GM06990 (cell line): ENCODE data around the gene C2orf42.
"Not testable (repeated sequence)": the region's sequence is repeated elsewhere in the genome, so short reads cannot be mapped to it uniquely, and the experiment has no call there.

Experiments
- DNase-seq: peaks from one replicate; pipeline ENCODE4 v3.0.0-alpha.2; 2011; ENCODE audit not compliant: insufficient read length; ENCODE audit errors: extremely low read depth
- H3K27me3 ChIP-seq: replicated peaks from 2 replicates; pipeline ENCODE4 v1.6.0; 2011; ENCODE audit warnings: low read length; ENCODE audit not compliant: control insufficient read depth, insufficient read depth
- H3K36me3 ChIP-seq: 2 replicates; pipeline ENCODE4 v1.5.1; 2011; ENCODE audit warnings: low read length; ENCODE audit not compliant: control insufficient read depth, insufficient read depth
- H3K4me3 ChIP-seq: replicated peaks from 2 replicates; pipeline ENCODE4 v1.5.1; 2011; ENCODE audit warnings: low read depth, mild to moderate bottlenecking, control low read depth, low read length
- TF ChIP-seq, protein P1 (sequence below): IDR thresholded peaks from 2 replicates; pipeline ENCODE4 v1.5.1; 2011; ENCODE audit warnings: low read length, control low read depth, mild to moderate bottlenecking, inconsistent platforms; ENCODE audit not compliant: insufficient read depth, poor library complexity, severe bottlenecking

C2orf42 gene

DNA sequence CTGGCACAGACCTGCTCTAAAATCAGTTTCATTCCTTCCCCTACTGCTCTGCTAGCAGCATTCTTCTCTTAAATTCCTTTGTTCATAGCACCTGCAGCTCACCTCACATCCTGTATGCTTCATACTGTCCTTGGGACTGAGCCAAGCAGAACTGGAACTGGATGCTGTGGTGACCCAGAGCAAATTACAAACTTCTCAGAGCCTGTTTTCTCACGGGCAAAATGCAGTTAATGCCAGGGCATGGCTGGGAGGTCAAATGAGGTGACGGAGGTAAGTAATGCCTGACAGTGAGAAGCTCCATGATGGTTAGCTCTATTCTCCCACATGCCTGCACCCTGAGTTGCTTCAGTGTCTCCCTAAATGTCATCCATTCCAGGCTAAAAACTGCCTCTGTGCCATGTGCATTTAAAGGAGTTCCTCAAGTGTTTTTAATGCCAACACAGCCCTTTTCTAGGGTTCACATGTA is 29.7 kb downstream of the C2orf42 start:
- Histone ChIP-seq H3K4me3 (no peak overlapping the region), H3K36me3 (no peaks in the 10 kb centered on the region; the same call in none of the 2 replicates), H3K27me3 (no peaks in the 10 kb centered on the region)
- TF ChIP-seq, protein P1, sequence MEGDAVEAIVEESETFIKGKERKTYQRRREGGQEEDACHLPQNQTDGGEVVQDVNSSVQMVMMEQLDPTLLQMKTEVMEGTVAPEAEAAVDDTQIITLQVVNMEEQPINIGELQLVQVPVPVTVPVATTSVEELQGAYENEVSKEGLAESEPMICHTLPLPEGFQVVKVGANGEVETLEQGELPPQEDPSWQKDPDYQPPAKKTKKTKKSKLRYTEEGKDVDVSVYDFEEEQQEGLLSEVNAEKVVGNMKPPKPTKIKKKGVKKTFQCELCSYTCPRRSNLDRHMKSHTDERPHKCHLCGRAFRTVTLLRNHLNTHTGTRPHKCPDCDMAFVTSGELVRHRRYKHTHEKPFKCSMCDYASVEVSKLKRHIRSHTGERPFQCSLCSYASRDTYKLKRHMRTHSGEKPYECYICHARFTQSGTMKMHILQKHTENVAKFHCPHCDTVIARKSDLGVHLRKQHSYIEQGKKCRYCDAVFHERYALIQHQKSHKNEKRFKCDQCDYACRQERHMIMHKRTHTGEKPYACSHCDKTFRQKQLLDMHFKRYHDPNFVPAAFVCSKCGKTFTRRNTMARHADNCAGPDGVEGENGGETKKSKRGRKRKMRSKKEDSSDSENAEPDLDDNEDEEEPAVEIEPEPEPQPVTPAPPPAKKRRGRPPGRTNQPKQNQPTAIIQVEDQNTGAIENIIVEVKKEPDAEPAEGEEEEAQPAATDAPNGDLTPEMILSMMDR, result no peak
- peak; percentile 75 for DNase-seq

DNA sequence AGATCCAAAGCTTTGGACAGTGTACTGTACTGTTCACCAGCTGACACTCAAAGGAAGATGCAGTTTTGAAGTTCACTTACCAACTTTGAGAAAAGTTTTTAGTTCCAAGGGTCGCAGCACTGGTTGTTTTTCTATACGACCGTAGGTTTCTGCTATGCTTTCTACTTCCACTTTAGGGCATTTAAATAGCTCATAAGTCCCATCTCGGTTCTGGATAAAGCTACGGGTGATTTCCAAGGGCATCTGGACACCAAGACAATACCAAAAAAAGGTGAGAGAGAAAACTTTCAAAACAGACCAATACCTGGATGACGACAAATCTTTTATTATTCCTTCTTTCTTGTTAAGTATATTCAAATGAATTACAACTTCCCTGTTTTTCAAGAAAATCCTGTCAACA is 30.3 kb downstream of the C2orf42 start:
- Histone ChIP-seq H3K27me3 (no peaks in the 10 kb centered on the region), H3K36me3 (no peaks in the 10 kb centered on the region; the same call in none of the 2 replicates), H3K4me3 (no peak overlapping the region)
- TF ChIP-seq, protein P1, result no peak
- DNase-seq, result no peak

DNA sequence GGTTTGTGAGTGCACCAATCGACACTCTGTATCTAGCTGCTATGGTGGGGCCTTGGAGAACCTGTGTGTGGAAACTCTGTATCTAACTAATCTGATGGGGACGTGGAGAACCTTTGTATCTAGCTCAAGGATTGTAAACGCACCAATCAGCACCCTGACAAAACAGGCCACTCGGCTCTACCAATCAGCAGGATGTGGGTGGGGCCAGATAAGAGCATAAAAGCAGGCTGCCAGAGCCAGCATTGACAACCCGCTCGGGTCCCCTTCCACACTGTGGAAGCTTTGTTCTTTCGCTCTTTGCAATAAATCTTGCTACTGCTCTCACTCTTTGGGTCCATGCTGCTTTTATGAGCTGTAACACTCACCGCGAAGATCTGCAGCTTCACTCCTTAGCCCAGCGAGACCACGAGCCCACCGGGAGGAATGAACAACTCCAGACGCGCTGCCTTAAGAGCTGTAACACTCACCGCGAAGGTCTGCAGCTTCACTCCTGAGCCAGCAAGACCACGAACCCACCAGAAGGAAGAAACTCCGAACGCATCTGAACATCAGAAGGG is 41.6 kb downstream of the C2orf42 start:
- H3K36me3 ChIP-seq, DNase-seq, H3K27me3 ChIP-seq, H3K4me3 ChIP-seq: not testable (repeated sequence)

DNA sequence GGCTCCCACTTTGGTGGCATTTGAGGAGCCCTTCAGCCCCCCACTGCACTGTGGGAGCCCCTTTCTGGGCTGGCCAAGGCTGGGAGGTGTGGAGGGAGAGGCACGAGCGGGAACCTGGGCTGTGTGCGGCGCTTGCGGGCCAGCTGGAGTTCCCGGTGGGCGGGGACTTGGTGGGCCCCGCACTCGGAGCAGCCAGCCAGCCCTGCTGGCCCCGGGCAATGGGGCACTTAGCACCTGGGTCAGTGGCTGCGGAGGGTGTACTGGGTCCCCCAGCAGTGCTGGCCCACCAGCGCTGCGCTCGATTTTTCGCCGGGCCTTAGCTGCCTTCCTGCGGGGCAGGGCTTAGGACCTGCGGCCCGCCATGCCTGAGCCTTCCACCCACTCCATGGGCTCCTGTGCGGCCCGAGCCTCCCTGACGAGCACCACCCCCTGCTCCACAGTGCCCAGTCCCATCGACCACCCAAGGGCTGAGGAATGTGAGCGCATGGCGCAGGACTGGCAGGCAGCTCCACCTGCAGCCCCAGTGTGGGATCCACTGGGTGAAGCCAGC is 42.5 kb downstream of the C2orf42 start:
- H3K4me3 ChIP-seq, DNase-seq, H3K36me3 ChIP-seq, H3K27me3 ChIP-seq: not testable (repeated sequence)

DNA sequence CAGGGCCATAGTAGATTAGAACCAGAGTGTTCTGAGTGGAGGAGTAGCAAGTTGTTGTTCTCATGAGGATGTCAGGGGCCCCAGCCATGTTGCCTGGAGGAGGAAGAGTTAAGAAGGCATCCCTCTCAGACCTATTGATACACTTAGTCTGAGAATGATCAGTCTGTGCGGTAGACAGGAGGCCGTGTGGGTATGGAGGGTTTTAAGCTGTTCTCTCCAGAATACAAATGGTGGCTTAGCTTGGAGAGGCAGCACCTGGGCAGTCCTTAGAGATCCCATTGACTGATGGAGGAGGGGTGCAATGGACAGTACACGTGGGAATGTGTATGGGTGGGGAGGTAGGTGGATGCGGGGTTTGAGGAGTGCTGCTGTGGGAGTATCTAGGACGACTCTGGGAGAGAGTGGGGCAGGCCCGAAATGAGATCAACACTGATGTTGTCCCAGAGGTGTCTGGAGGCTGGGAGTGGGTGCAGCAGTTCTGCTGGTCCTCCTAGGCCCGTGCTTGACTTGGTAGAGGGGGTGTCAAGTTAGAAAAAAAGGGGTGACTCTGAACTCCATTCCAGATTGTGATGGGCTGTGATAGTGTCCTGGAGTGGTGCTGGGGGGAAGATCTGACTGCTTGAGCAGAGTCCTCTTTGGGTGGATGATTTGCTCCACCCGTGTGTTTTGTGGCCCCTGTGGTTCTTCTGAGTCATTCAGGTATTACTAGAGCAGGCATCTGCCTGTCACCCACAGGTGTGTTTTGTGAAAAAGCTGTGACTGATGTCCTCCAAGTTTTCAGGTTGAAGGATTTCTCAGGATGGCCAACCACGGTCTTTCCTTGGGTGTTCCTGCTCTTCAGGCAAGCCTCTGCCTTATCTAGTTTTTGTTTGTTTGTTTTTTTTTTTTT is 44.7 kb downstream of the C2orf42 start:
- TF ChIP-seq, protein P1, result no peak
- no peaks in the 10 kb centered on the region for H3K27me3 ChIP-seq
- peak; percentile 60 for DNase-seq
- no peak overlapping the region for H3K4me3 ChIP-seq
- H3K36me3 ChIP-seq, result peaks cover 4% of the 10 kb centered on the region

DNA sequence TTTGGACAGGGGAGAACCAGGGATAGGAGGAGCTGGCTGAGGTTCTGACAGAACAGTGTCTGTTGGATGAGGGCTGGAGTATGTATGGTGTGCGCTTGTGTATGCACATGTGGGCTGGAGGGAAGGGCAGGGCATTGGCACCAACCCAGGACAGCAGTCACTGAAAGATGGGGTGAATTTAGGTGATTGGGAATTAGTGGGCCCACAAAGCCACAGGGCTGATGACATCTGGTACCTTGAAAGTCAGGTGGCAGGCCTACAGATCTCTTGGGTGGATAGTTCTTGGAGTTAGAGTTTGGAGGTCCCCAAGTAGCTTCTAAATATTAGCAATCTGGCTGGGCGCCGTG is 45.7 kb downstream of the C2orf42 start:
- no peak for DNase-seq
- TF ChIP-seq, protein P1, result no peak
- no peaks in the 10 kb centered on the region for H3K27me3 ChIP-seq
- H3K4me3 ChIP-seq, result no peak overlapping the region
- H3K36me3 ChIP-seq, result peaks cover 1% of the 10 kb centered on the region; the same call in 1 of the 2 replicates
